ENCODE results near the gene DUSP1. TPM values are rescaled to one million over a fixed set of nuclear protein-coding genes. Genes with fewer than 3 reads are reported as not detected.
A peak's percentile ranks its signal among the peaks of the same experiment; 100 is the strongest.

DUSP1 gene
- total and polyA plus RNA-seq, 2 of the 13 experiments (the other 11 are each of a cell fraction or from before 2014, with no cell fraction given): 27.1 to 55.5 TPM

DNA sequence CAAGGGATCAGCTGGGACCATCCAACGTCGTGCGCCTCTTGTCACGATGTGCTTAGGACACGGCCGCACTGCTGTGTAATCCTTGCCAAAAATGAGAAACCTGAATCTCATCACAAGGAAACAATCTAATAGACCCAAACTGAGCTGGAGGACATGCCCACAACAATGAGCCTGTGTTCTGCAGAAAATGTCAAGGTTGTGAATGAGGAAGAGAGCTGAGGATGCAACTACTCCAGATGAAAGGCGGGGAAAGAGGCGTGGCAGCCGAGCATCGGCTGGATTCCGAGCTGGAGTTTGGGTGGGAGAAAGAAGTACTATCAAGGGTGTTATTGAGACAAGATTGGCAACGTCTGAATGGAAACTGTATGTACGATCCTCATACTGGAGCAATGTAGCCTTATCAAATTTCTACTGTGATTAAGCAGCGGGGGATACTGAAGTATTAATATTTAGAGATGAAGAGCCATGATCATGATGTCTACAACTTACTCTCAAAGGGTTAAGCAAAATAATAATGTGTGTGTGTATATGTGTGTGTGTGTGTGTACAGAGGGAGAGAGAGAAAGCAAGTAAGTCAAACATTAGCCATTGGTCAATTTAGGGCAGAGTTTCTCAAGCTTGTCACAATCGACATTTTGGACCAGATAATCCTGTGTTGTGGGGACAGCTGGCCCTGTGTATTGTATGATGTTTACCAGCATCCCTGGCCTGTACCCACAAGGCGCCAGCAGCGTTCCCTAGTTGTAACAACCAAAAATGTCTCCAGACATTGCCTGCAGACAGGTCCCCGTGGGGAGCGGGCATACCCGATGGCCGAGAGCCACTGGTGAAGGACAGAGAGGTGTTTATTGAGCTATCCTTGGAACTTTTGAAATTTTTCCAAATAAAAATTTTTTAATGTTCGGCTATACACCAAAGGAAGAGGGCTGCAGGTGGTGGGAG is 46.5 kb downstream of the DUSP1 start (continued):
- TF ChIP-seq, protein P1, sequence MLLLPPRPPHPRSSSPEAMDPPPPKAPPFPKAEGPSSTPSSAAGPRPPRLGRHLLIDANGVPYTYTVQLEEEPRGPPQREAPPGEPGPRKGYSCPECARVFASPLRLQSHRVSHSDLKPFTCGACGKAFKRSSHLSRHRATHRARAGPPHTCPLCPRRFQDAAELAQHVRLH (CRISPR knock-in tag; IDR thresholded peaks at IDR 0.05; ENCODE audit: borderline replicate concordance, low read depth): no peak
- TF ChIP-seq MED13 (CRISPR knock-in tag; IDR thresholded peaks at IDR 0.05): no peak
- TF ChIP-seq, protein P2, sequence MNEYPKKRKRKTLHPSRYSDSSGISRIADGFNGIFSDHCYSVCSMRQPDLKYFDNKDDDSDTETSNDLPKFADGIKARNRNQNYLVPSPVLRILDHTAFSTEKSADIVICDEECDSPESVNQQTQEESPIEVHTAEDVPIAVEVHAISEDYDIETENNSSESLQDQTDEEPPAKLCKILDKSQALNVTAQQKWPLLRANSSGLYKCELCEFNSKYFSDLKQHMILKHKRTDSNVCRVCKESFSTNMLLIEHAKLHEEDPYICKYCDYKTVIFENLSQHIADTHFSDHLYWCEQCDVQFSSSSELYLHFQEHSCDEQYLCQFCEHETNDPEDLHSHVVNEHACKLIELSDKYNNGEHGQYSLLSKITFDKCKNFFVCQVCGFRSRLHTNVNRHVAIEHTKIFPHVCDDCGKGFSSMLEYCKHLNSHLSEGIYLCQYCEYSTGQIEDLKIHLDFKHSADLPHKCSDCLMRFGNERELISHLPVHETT (CRISPR knock-in tag; conservative IDR thresholded peaks at IDR 0.05): no peak
- no peak for TF ChIP-seq TAF15 (IDR thresholded peaks at IDR 0.05; ENCODE audit: low read depth, low read length, poor library complexity, severe bottlenecking)
- TF ChIP-seq, protein P3, sequence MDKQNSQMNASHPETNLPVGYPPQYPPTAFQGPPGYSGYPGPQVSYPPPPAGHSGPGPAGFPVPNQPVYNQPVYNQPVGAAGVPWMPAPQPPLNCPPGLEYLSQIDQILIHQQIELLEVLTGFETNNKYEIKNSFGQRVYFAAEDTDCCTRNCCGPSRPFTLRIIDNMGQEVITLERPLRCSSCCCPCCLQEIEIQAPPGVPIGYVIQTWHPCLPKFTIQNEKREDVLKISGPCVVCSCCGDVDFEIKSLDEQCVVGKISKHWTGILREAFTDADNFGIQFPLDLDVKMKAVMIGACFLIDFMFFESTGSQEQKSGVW (CRISPR knock-in tag; IDR thresholded peaks at IDR 0.05; ENCODE audit: borderline replicate concordance): no peak
- TF ChIP-seq, protein P4, sequence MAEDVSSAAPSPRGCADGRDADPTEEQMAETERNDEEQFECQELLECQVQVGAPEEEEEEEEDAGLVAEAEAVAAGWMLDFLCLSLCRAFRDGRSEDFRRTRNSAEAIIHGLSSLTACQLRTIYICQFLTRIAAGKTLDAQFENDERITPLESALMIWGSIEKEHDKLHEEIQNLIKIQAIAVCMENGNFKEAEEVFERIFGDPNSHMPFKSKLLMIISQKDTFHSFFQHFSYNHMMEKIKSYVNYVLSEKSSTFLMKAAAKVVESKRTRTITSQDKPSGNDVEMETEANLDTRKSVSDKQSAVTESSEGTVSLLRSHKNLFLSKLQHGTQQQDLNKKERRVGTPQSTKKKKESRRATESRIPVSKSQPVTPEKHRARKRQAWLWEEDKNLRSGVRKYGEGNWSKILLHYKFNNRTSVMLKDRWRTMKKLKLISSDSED (CRISPR knock-in tag; IDR thresholded peaks at IDR 0.05): no peak
- TF ChIP-seq, protein P5, sequence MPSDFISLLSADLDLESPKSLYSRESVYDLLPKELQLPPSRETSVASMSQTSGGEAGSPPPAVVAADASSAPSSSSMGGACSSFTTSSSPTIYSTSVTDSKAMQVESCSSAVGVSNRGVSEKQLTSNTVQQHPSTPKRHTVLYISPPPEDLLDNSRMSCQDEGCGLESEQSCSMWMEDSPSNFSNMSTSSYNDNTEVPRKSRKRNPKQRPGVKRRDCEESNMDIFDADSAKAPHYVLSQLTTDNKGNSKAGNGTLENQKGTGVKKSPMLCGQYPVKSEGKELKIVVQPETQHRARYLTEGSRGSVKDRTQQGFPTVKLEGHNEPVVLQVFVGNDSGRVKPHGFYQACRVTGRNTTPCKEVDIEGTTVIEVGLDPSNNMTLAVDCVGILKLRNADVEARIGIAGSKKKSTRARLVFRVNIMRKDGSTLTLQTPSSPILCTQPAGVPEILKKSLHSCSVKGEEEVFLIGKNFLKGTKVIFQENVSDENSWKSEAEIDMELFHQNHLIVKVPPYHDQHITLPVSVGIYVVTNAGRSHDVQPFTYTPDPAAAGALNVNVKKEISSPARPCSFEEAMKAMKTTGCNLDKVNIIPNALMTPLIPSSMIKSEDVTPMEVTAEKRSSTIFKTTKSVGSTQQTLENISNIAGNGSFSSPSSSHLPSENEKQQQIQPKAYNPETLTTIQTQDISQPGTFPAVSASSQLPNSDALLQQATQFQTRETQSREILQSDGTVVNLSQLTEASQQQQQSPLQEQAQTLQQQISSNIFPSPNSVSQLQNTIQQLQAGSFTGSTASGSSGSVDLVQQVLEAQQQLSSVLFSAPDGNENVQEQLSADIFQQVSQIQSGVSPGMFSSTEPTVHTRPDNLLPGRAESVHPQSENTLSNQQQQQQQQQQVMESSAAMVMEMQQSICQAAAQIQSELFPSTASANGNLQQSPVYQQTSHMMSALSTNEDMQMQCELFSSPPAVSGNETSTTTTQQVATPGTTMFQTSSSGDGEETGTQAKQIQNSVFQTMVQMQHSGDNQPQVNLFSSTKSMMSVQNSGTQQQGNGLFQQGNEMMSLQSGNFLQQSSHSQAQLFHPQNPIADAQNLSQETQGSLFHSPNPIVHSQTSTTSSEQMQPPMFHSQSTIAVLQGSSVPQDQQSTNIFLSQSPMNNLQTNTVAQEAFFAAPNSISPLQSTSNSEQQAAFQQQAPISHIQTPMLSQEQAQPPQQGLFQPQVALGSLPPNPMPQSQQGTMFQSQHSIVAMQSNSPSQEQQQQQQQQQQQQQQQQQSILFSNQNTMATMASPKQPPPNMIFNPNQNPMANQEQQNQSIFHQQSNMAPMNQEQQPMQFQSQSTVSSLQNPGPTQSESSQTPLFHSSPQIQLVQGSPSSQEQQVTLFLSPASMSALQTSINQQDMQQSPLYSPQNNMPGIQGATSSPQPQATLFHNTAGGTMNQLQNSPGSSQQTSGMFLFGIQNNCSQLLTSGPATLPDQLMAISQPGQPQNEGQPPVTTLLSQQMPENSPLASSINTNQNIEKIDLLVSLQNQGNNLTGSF (CRISPR knock-in tag; IDR thresholded peaks at IDR 0.05): no peak
- TF ChIP-seq CEBPB (IDR thresholded peaks at IDR 0.05; ENCODE audit: borderline replicate concordance, low read depth, low read length): peak; percentile 72; the same call in 1 of the 2 replicates
- peak; percentile 55; the same call in 1 of the 2 replicates for TF ChIP-seq TBX3 (IDR thresholded peaks at IDR 0.05; ENCODE audit: borderline replicate concordance)
- TF ChIP-seq ZBTB38 (CRISPR knock-in tag; IDR thresholded peaks at IDR 0.05): no peak
- no peak for TF ChIP-seq SNAI1 (CRISPR knock-in tag; IDR thresholded peaks at IDR 0.05; ENCODE audit: borderline replicate concordance)
- TF ChIP-seq, protein P6, sequence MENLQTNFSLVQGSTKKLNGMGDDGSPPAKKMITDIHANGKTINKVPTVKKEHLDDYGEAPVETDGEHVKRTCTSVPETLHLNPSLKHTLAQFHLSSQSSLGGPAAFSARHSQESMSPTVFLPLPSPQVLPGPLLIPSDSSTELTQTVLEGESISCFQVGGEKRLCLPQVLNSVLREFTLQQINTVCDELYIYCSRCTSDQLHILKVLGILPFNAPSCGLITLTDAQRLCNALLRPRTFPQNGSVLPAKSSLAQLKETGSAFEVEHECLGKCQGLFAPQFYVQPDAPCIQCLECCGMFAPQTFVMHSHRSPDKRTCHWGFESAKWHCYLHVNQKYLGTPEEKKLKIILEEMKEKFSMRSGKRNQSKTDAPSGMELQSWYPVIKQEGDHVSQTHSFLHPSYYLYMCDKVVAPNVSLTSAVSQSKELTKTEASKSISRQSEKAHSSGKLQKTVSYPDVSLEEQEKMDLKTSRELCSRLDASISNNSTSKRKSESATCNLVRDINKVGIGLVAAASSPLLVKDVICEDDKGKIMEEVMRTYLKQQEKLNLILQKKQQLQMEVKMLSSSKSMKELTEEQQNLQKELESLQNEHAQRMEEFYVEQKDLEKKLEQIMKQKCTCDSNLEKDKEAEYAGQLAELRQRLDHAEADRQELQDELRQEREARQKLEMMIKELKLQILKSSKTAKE (CRISPR knock-in tag; IDR thresholded peaks at IDR 0.05; ENCODE audit: borderline replicate concordance): no peak
- TF ChIP-seq ZNF615 (CRISPR knock-in tag; IDR thresholded peaks at IDR 0.05; ENCODE audit: borderline replicate concordance): no peak
- no peak for TF ChIP-seq NAIF1 (CRISPR knock-in tag; IDR thresholded peaks at IDR 0.05; ENCODE audit: borderline replicate concordance)
- no peak for TF ChIP-seq ZNF737 (CRISPR knock-in tag; IDR thresholded peaks at IDR 0.05; ENCODE audit: borderline replicate concordance)
- TF ChIP-seq MIER2 (CRISPR knock-in tag; IDR thresholded peaks at IDR 0.05): no peak
